GM21825 (cell line): Measurements from ENCODE around the gene LYAR.

Source experiments
- ATAC-seq: cut with Tn5 transposase; IDR thresholded peaks from one replicate; pipeline ENCODE4 v1.9.1; 2021; ENCODE audit warnings: mild to moderate bottlenecking, moderate library complexity; ENCODE audit not compliant: unreplicated experiment

Gene LYAR

GRCh38 chr4:4317496-4318232 is 27.7 kb upstream of the LYAR start:
- ATAC-seq: no peak

DNA sequence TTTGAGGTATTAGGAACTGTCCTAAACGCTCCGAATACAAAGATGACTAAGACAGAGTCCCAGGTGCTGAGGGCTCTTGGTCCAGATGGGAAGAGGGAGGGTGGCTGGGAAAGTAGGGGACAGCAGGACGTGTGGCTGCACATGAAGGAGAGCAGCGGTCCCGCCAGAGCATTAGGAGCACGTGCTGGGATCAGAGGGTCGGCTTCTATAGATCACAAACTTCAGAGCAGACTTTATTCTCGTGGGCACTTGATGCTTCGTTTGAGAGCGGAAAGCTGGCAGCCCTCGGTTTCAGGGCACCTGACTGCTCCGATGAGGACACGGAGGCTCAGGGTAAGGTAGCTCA is 26.2 kb upstream of the LYAR start:
- no peak for ATAC-seq

DNA sequence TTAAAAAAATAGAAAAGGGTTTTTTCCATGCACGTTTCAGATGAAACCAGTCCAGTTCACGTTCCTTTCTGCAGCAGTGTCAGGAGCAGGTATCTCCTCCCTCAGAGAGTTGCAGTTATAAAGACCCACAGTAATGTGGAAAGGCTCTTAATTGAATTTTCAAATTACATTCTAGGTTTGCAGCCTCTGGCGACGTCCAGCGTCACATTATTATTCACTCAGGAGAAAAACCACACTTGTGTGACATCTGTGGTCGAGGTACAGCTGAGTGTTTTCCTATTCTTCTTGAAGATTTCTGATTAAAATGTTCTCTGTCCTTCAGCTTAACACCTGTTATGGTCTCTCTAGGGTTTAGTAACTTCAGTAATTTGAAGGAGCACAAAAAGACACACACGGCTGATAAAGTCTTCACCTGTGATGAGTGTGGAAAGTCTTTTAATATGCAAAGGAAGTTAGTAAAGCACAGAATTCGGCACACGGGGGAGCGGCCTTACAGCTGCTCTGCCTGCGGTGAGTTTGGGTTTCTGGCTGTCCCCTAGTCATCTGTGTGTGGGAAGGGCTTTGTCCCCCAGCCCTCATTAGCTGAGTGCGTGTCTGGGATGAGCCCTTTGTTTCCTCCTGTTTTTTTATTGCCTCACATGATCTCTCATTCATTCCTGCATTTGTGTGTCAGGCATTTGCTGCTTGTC is 25.7 kb upstream of the LYAR start:
- no peak for ATAC-seq

DNA sequence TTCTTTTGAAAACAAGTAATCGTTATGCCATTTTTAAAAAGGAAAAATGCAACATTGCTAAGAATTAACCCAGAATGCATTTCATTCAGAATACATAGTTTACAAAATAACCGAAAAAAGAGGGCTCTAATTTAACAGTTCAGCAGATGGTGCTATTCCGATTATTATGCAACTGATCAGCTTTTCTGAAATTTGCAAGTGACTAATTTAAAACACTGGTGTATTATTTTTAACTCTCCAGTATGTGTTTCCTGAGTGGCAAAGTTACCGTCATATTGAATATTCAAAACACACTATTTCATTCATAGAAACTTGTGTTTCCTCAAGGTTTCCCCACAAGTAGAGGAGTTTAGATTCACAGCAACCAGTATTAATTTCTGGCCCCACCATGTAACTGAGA is 21.2 kb upstream of the LYAR start:
- ATAC-seq: no peak

DNA sequence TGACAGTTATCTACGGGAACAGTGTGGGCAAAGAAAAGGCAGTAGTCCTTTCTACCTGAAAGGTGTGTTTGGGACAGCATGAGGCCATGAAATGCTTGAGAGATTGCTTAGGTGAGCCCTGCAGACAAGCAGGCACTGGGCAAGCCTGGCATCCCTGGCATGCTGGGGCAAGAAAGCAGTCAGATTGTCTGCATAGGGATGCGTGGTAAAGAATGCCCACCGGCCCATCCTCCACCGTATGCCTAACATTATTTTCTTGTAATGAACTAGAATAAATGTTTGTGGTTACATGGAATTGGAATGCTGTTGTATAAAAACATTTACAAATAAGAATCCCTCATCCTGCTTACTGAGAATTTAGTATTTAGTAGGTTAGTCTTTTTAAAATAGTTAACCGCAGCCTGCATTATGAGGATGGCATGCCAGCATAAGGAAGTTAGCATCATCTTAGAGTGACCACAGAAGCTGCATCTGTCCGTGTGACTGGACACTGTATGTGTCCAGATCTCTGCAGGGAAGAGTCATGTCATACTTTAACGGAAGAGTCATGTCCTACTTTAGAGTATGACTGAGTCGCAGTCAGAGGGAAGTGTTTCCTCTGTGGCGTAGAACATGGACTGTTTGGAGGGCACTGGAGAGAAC is 19.0 kb upstream of the LYAR start:
- no peak for ATAC-seq

DNA sequence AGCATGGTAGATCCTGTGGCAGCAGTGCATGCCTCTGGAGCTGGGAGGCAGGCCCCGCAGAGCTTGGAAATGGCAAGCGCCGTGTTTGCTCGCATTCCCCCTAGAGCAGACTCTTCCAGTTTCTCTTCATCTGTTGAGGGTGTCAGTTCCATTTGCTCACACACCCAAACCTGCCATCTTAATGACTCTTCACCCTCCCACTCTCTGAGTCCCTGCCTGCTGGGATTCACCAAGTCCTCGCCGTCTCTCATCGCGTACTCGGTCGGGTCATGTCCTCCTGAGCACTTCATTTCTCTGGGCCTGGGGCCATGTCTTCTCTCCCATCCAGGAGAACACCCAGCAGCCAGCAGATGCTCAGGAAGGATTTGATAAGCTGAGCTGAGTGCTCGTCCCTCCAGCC is 17.0 kb upstream of the LYAR start:
- no peak for ATAC-seq

- ATAC-seq: no peak
Measured at GRCh38 chr4:4302416-4302815, 12.5 kb upstream of the LYAR start.

GRCh38 chr4:4302001-4302400 is 12.0 kb upstream of the LYAR start:
- ATAC-seq: no peak

DNA sequence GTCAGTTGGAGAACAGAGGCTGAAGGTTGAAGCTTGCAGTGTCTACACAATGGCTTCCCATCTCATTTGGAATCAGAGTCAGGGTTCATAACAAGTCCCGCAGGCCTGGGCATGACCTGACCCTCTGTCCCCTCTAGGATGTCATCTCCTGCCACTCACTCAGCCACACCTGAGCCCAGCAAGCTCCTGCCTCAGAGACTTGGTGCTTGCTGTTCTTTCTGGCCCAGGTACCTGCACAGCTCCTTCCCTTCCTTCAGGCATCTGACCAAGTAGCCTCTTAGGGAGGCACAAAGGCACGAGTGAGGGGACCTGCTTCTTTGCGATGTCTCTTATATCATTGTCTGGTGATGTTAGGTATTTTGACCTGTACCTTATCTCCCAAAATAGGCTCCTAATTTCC is 9.1 kb upstream of the LYAR start:
- no peak for ATAC-seq

DNA sequence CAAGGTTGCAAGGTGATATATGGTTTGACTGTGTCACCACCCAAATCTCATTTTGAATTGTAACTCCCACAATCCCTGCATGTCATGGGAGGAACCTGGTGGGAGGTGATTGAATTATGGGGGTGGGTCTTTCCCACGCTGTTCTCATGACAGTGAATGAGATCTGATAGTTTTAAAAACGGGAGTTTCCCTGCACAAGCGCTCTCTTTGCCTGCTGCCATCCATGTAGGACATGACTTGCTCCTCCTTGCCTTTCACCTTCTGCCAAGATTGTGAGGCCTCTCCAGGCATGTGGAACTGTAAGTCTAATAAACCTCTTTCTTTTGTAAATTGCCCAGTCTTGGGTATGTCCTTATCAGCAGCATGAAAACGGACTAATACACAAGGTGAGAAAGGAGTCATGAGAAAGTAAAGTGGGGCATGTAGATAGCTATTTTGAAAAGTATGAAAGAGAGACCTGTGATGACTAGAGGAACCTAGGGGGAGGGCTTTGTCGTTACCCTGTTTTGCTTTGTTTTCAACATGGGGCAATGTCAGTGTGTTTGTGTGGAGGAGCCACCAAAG is 6.4 kb upstream of the LYAR start:
- ATAC-seq: no peak

DNA sequence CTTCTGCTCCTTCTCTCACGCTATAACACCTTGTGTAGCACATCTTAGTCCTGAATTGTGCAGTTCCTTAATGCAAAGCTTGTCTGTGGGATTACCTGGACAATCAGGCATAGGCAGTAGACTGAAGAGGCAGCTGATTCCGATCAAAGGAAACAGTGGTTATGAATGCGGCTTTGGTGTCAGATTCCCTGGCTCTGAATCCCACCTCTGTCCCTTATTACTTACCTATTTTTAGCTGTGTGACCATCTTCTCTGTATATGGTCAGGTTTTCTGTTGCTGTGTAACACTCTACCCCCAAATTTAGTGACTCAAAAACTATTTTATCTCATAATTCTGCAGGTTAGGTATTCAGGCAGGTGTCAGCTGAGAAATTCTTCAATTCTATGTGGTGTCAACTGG is 3.3 kb upstream of the LYAR start:
- ATAC-seq: no peak

DNA sequence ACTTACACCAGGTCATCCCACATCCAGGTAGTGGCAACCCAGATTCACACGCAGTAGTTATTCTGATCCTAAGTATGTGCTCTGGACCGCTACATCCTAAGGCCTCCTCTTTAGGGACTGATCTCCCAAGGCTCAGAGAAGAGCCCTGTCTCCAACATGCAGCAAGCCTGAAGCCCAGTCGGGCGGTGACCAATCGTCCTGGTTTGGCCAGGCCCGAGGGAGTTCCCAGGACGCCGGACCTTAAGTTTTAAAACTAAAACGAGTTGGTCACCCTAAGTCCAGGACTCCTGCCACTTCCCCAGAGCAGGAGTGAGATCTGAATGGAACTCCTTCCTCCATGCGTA is 385 bp downstream of the LYAR start:
- ATAC-seq: peak; percentile 3

GRCh38 chr4:4289055-4289454 is 899 bp downstream of the LYAR start:
- ATAC-seq: no peak

GRCh38 chr4:4288098-4288497 is 1.9 kb downstream of the LYAR start:
- no peak for ATAC-seq

DNA sequence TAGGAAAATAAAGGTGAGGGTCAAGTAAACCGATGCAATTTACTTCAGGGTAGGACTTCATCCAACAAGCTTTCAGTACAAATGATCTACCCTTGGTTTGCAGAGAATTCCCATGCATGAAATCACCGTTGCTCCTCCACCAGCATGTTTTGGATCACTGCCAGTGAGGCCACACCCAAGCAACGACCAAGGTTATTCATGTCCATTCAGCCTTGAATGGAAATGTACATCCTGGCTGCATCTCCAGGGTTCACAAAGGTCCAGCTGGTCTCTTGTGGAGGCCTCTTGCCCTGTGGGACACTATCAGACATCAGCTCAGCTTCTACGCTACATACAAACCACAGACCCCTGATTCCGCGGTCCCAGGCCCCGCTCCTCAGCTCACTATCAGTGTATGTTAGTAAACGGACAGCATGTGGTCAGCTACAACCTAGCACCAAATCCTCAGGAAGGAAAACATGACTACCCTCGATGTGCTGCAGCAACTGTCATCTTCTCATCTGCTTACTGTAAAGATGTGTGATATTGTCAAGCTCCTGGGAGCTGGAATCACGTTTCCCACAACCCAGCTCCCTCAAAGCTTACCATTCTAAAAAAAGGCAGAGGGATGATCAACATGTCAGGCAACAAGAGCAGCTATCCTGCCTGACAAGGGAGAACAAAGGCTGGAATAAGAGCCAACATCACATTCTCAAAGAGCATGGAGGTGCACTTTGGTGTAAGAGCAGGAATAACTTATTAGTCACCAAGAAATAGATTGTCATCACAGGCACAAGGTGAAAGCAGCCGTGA is 4.9 kb downstream of the LYAR start:
- no peak for ATAC-seq

- no peak for ATAC-seq
Measured at GRCh38 chr4:4281787-4282186, 8.2 kb downstream of the LYAR start.

- ATAC-seq: no peak
Measured at GRCh38 chr4:4277531-4277930, 12.4 kb downstream of the LYAR start.

DNA sequence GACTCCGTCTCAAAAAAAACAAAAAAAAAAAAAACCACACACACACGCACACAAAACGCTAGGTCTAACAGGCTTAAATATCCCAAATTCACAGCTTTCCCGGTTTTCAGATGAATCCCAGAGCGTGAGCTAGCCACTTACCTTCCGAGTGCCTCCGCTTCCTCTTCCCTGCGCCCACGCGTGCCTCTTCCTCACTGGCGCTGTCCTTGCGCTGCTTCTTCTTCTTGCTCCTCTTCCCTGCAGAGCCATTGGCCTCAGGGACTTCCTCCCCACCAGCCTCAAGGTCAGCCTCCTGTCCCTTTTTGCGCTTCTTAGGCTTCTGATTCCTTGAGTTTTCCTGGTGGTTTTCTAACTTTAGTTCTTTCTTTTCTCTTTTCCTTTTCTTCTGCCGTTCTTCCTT is 15.7 kb downstream of the LYAR start:
- no peak for ATAC-seq

DNA sequence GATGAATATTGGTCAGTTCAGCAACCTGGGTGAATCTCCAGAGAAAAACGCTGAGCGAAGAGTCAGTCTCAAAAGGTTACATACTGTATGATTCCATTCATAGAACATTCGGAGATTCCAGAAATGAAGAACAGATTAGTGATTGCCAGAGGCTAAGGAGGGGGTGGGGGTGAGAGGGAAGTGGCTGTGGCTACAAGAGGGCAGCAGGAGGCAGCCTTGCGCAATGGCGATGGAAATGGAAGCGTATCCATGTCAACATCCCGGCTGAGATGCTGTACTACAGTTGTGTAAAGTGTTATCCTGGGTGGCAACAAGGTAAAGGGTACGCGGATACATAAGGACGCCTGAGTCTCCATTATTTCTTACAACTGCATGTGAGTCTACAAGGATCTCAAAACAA is 18.0 kb downstream of the LYAR start:
- no peak for ATAC-seq

DNA sequence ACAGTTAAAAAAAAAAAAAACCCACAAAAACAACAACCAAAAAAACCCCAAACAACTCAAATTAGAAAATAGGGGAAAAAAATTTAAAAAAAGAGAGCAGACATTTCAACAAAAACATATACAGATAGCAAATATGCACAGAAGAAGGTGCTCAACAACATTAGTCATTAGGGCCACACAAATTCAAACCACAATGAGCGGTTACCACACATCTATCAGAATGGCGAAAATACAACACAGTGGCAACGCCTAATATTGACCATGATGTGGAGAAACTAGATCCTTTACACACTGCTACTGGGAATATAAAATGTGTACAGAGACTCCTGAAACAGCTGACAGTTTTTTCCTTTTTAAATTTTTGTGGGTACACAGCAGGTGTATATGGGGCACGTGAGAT is 19.4 kb downstream of the LYAR start:
- ATAC-seq: no peak

DNA sequence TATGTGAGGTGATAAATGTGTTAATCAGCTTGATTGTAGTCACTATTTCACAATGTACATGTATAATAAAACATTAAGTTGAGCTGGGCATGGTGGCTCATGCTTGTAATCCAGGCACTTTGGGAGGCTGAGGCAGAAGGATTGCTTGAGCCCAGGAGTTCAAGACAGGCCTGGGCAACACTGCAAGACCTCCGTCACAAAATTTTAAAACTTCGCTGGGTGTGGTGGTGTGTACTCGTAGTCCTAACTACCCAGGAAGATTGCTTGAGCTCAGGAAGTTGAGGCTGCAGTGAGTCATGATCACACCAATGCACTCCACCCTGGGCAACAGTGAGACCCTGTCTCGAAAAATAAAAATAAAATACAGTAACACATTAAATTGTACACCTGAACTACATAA is 20.1 kb downstream of the LYAR start:
- ATAC-seq: no peak
